KBM-7 (cell line): Measurements from ENCODE around the gene TUSC7.

Source experiments
- DNase-seq: peaks from one replicate; pipeline ENCODE4 v3.0.0-alpha.2; 2015
- in situ Hi-C: fragments of 300-500 bp; cut with MboI; formaldehyde crosslinking; loops from 2 replicates; pipeline ENCODE4 v1.14.3; 2020; ENCODE audit warnings: low sequenced_read_pairs, low pct_unique_long_range_greater_than_20kb, mixed read lengths

Gene TUSC7

DNA sequence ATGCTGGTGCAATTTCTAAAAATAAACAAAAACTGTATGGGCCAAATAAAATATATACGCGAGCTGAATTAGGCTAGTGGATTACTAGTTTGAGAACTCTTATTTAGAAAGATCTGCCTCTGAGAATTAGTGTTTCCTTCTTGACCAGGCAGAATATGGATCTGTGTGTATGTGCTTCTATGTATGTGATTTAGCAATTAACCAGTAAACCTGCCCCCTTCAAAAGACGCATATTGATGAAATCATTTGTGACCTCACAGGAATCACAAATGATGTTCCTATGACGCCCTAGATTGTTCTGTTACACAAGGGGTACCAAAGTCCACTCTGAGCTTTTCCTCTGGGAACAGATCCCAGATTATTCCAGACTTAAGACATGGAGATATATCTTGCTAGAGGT lies at the start of gene TUSC7:
TUSC7 (plus strand) TSS at position 301 of the 400 bp plus-strand sequence.
- in situ Hi-C loops, result no loop called here

GRCh38 chr3:116661196-116661595 lies 48.4 kb upstream of the TUSC7 start:
- no peak for DNase-seq
- in situ Hi-C loops, result no loop called here

More for the DNA sequence above, at the start of gene TUSC7:
- no peak for DNase-seq

- in situ Hi-C loops, result no loop called here
- no peak for DNase-seq
Measured at GRCh38 chr3:116663161-116664110, 46.1 kb upstream of the TUSC7 start.

DNA sequence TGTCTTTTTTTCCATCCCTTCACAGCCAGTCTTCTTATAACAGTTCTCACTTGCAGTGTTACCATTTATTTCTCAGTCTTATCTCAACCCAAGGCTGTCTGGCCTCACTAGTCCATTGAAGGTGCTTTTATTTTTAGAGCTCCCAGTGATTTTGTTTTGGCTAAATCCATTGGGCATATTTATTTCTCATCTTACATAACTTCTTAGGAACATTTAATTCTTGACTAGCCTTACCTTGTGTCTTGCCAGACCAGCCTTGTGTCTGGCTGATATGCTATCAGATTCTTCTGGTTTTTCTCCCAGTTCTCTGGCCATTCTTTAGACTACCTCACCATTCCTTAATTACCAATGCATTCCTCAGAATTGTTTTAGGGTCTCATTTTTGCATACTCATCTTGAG lies 42.3 kb upstream of the TUSC7 start:
- in situ Hi-C loops, result no loop called here
- no peak for DNase-seq

GRCh38 chr3:116667791-116668190 lies 41.8 kb upstream of the TUSC7 start:
- in situ Hi-C loops, result no loop called here

GRCh38 chr3:116669576-116669975 lies 40.0 kb upstream of the TUSC7 start:
- DNase-seq, result no peak
- in situ Hi-C loops, result no loop called here

More at GRCh38 chr3:116667791-116668190, 41.8 kb upstream of the TUSC7 start:
- DNase-seq, result peak; percentile 2

DNA sequence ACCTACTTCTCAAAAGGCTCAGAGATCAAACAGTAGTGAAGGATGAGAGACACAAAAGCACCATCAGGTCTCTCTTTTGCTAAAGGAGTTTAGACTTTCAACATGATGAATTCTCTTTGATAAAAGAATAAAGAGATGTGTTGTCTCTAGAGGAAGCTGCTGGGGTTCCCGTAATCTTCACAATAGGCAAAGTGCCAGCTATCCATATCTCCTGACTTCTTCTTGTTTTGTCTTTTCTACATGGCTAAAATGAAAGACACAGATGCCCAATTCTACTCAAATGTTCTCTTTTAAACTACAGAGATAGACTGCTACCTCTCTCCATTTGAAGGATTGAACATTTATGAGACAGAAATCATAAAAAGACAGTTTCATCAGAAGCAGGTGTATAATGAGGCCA lies 38.4 kb upstream of the TUSC7 start:
- in situ Hi-C loops, result no loop called here
- DNase-seq, result no peak

DNA sequence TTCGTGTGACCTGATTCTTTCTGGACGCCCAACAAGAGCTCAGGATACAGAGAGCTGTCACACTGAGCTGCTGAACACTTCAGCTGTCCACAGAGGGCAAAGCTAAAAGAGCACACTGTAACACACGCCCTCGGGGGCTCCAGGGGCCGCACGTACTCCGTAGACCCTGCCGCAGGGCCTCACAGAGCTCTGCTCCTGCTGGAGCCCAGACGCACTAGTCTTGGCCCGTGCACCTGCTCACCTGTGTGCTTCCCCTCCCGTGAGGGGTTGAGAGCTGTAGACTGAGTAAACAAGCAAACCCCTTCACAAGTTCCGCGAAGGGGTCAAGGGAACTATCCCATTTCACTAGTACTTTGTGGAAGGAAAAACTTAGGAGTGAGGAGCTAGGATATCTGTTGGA lies 30.7 kb upstream of the TUSC7 start:
- DNase-seq, result no peak
- in situ Hi-C loops, result no loop called here

DNA sequence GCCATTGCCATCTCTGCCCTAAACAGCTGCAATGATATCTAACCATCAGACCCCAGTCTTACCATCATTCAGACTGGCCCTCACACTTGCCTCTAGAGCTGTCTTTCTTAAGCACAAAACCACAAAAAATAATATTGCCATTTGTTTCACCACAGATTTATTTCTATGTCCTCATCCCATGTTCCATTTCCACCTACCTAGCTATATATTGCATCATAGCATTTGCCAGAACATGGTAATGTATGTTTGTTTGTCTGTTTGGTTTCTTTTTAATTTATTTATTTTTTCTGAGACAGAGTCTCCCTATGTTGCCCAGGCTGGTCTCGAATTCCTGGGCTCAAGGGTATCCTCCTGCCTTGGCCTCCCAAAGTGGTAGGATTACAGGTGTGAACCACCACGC lies 18.5 kb upstream of the TUSC7 start:
- DNase-seq, result no peak
- in situ Hi-C loops, result no loop called here

- in situ Hi-C loops, result no loop called here
- DNase-seq, result no peak
Measured at GRCh38 chr3:116701070-116701469, 8.5 kb upstream of the TUSC7 start.

DNA sequence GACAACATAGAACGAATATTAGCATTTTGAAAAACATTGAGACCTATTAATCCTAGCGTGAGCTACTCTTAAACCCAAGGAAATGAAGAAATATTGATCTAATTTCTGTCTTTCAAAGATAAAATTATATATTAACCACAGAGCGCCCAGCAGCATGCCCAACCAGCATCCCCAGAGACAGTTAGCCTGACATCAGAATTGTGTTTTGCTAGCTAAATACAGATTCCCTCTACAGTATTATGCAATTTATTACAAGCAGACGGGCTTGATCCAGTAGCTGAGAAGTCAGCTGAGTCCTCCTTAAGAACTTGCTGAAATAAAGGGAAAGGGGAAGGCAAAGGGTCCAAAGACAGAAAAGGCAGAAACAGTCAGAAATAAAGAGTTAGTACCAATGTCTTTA lies 7.2 kb upstream of the TUSC7 start:
- no peak for DNase-seq
- in situ Hi-C loops, result no loop called here

- in situ Hi-C loops, result no loop called here
- no peak for DNase-seq
Measured at GRCh38 chr3:116707531-116707930, 2.0 kb upstream of the TUSC7 start.

DNA sequence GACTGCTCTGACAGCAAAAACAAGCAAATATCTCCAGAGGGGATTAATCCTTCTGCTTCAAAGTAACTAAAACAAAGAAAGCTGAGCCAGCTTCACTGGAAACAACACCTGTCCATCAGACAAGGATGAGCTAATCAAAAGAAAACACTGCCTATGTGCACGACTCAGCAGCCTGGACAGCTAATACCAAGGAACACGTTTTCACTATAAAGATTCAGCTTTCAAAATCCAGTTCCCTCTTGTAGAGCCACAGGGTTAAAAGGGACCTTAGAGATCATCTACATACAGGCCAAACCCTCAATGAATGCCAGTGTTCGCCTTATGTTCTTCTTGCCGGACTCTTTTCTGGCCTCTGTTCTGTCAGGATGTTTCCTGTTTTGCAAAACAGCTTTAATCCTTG lies 6.9 kb downstream of the TUSC7 start:
- no peak for DNase-seq
- in situ Hi-C loops, result no loop called here

DNA sequence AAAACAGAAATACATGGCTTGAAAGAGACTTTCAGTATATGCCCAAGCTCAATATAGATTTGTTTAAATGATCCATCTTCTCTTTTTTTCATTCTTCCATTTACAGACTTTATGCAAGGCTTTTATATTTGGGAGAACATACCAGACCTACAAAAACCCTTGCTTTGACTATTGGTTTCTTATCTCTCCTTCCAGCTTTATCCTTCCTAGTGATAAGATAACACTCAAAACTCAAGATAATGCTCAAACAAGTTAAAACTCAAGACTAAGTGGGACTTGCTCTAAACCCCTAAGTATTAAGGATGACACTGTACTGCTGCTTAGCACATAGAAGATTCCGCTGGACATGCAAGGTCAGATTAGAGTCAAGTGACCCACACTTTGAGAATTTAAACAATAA lies 8.0 kb downstream of the TUSC7 start:
- in situ Hi-C loops, result no loop called here
- no peak for DNase-seq

DNA sequence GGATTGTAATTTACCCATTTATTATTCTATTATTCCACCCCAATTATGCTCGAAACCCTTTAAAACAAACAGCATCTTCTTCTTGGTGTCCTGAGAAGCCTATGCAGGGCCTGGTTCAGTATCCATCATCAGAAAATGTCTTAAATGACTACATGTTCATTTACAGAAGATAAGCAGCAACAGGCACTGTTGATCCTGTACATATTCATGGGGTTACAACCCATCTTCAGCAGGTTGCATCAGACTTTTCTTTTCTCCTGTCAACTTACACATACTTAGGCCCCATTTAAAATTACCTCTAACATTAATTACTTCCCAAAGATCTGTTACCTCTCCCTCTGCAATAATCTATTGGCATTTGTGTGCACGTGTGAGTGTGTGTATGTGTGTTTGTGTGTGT lies 18.9 kb downstream of the TUSC7 start:
- DNase-seq, result no peak
- in situ Hi-C loops, result no loop called here

DNA sequence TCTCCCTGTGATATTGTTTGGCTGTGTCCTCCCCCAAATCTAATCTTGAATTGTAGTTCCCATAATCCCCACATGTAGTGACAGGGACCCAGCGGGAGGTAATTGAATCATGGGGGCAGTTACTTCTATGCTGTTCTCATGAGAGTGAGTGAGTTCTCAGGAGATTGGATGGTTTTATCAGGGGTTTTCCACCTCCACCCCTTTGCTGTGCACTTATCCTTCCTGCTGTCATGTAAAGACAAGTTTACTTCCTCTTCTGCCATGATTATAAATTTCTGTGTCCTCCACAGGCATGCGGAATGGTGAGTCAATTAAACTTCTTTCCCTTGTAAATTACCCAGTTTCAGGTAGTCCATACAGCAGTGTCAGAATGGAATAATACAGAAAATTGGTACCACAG lies 24.7 kb downstream of the TUSC7 start:
- DNase-seq, result peak; percentile 32
- in situ Hi-C loops, result no loop called here

- in situ Hi-C loops, result no loop called here
- no peak for DNase-seq
Measured at GRCh38 chr3:116739678-116740077, 30.1 kb downstream of the TUSC7 start.

GRCh38 chr3:116740293-116740692 lies 30.7 kb downstream of the TUSC7 start:
- no peak for DNase-seq
- in situ Hi-C loops, result no loop called here

DNA sequence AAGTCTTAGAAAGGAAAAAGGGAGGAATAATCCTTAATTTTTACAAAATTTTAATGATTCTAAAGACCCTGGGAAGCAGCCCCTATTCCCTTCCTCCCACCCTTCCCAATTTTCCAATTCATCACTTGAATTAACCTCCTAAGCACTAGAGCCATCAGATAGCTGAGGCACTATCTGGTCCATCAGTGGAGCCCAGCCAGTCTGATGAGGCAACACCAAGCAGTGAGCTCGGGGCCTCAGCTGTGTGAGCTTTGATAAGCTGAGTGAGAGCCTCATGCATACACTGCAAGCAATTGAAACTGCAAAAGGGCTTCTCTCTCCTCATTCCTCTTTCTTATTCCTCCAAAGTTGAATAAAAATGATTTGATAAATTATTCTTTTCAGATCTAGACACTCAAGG lies 31.9 kb downstream of the TUSC7 start:
- in situ Hi-C loops, result no loop called here
- DNase-seq, result no peak

DNA sequence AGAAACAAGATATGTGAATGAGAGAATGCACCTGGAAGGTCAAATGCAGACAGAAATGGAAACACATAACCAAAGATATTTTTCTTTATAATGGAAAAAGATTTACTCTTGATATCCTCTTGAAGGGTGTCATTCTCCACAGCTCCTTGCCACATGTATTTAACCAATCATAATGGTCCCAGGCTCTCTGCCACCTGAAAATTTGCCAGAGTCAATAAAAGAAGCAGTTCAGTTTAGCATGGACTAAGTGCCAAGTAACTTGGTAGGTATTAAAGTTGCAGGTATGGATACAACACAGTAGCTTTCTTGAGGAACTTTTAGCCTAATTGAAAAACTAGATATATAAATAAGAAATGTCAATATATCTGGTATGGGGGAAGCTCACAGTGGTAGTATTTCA lies 33.5 kb downstream of the TUSC7 start:
- in situ Hi-C loops, result no loop called here
- DNase-seq, result no peak

DNA sequence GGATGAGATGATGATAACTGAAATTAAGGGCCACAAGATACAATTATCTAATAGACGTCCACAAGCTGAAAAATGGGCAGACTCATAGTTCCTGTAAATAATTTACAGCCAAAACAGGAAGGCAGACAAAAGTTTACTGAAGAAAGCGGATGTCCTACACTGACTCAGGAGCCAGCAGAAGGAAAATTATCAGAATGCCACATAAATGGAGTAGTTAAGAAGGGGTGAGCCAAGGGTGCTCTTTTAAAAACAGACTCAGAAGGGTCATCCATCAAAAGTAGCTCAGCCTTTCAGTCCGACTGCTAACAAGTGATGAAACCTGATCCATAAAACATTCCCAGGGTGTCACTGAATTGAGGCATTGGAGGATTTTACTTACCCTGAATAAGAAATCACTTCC lies 39.8 kb downstream of the TUSC7 start:
- DNase-seq, result no peak
- in situ Hi-C loops, result no loop called here
